Measurements from ENCODE around the gene NR2F2.

The NR2F2 gene

DNA sequence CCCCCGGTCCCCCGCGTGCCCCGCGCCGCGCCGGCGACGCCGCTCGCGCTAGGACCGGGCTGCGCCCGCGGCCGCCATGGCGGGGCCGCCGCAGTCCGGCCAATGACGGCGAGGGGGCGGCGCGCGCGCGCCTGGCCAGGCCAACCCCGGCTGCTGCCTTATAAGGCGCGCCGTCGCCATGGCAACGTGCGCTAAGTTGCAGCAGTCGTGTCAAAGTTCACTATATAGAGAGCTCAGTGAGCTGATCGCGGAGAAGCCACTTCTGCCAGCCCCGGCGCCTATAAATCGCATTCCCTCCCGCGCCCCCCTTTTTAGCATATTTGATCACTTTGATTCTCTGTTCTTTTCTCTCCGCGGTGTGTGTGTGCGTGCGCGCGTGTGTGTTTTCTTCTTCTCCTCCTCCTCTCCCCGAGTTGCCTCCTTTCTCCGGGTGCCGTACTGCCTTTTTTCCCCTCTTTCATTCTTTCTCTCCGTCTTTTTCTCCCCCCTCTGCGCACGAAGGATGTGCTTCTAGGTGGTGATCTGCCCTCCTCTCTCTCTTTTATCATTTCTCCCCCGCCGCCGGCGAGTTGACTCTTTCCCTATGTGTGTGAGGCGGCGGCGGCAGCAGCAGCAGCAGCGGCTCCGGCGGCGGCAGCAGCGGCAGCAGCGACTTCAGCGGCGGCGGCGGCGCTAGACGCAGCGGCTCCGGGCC, at the start of gene NR2F2:
NR2F2 (plus strand) TSS at position 251 of the 694 bp plus-strand sequence. CDS start 1,406 bp downstream, outside the sequence.
- H3K27ac ChIP-seq = peak within 1 kb of the TSS; percentile 99
- TF ChIP-seq, protein P1, sequence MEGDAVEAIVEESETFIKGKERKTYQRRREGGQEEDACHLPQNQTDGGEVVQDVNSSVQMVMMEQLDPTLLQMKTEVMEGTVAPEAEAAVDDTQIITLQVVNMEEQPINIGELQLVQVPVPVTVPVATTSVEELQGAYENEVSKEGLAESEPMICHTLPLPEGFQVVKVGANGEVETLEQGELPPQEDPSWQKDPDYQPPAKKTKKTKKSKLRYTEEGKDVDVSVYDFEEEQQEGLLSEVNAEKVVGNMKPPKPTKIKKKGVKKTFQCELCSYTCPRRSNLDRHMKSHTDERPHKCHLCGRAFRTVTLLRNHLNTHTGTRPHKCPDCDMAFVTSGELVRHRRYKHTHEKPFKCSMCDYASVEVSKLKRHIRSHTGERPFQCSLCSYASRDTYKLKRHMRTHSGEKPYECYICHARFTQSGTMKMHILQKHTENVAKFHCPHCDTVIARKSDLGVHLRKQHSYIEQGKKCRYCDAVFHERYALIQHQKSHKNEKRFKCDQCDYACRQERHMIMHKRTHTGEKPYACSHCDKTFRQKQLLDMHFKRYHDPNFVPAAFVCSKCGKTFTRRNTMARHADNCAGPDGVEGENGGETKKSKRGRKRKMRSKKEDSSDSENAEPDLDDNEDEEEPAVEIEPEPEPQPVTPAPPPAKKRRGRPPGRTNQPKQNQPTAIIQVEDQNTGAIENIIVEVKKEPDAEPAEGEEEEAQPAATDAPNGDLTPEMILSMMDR (conservative IDR thresholded peaks at IDR 0.05) = no peak; the same call in 1 of the 2 replicates
- TF ChIP-seq ZFX (IDR thresholded peaks at IDR 0.05) = no peak

DNA sequence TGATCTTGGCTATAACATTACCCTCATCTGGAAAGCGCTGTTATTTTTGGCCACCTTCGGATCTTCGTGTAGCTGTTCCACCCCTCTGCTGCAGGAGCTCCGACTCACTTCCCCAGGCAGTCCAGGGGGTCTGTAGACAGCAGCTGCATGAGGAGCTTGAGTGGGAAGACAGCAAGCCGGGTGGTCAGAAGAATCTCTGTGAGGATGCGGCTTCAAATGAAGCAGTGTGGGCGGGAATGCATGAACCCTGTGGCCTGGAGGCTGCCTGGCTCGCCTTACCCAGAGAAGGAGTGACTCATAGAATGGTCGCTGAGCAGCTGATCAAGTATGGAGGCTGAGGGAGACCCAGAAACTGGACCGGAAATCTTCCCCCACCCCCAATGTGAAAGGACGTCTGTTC, 45.2 kb upstream of the NR2F2 start:
- TF ChIP-seq, protein P1 (conservative IDR thresholded peaks at IDR 0.05) = no peak
- no peak for TF ChIP-seq ZFX (IDR thresholded peaks at IDR 0.05)
- H3K27ac ChIP-seq = no peak overlapping the region

DNA sequence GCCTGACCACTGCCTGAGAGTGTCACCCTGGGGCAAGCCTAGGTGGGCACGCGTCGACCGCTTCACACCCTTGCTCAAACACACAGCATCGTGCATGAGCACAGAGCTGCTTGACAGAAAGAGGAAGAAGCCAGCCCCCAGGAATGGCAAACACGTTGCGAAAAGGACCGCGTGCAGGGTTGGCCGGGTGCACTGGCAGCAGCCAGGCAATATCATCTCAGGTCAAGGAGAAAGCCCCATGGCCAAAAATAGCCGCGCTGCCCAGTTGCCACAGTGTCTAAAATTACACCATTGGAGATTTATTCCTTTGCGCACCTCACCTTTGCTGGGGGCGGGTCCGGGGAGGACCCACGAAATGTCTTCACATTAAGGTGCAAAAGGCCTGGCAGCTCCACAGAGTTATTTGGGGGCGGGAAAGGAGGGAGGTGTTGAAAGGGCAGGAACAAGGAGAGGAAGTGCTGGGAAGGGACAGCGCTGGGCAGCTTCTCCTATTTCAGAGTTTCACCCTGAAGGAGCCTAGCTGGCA, 44.7 kb upstream of the NR2F2 start:
- H3K27ac ChIP-seq = no peak overlapping the region
- no peak for TF ChIP-seq ZFX (IDR thresholded peaks at IDR 0.05)
- TF ChIP-seq, protein P1 (conservative IDR thresholded peaks at IDR 0.05) = no peak

DNA sequence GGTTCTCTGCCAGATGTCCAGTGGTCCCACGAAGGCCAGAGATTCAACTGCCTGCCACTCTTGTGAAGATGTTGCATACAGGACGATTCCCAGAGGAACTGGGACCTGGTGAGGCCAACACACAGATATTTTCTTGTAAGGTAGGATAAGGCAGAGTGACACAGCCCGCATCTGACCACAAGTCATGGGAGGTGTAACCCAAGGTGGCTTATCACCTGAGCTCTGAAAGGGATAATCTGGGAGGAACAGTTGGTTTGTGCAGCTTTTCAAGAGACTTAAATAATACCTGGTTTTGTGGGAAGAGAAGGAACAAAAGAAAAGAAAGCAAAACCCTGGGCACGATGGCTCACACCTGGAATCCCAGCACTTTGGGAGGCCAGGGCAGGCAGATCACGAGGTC, 39.8 kb upstream of the NR2F2 start:
- no peak overlapping the region for H3K27ac ChIP-seq
- TF ChIP-seq, protein P1 (conservative IDR thresholded peaks at IDR 0.05) = no peak
- no peak for TF ChIP-seq ZFX (IDR thresholded peaks at IDR 0.05)

DNA sequence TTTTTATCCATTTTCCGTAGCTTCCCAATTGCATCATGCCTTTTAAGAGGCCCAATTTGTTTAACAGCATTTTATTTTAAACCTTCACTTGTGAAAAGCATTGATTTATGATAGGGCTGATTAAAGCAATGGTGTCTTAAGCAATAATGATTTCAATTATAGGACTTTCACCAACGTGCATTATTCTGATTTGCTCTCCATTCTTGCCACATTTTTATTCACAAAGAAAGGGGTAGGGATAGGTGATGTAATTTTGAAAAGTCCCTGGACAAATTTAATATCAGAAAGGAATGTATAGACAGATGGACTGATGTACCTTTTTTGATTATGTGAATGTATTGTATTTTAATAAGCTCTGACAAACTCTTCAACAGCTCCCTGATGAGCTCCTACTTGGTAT, 37.9 kb upstream of the NR2F2 start:
- H3K27ac ChIP-seq = no peak overlapping the region
- TF ChIP-seq, protein P1 (conservative IDR thresholded peaks at IDR 0.05) = no peak
- no peak for TF ChIP-seq ZFX (IDR thresholded peaks at IDR 0.05)

DNA sequence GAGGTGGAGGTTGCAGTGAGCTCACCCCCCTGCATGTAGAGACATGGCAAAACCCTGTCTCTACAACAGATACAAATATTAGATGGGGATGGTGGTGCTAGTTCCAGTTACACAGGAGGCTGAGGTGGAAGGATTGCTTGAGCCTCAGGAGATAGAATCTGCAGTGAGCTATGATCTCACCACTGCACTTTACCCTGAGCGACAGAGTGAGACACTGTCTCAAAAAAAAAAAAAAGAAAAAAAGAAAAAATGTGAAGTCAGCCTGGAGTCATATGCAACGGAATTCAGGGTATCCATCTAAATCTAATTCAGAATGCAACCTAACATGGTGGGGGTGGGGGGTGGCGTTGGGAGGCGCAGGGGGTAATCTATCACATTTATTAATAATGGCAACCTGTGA, 37.1 kb upstream of the NR2F2 start:
- no peak overlapping the region for H3K27ac ChIP-seq
- no peak for TF ChIP-seq ZFX (IDR thresholded peaks at IDR 0.05)
- TF ChIP-seq, protein P1 (conservative IDR thresholded peaks at IDR 0.05) = no peak

DNA sequence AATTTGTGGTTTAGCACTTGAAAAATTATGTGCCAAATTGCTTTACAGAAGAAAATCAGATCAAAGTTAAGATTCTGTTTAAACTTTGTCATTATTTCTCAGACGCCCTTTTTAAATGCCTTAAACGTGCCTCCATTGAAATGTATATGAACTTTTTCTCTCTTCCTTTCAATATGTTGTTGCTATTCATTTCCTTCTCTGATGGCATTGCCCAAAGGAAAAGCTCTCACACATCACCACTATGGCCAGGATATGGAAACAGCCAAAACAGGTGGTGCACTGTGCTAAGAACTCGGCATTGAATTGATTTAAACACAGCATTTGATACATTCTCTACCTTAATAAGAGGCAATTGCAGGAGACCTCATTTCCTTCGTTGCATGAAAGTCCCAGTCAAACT, 35.7 kb upstream of the NR2F2 start:
- no peak overlapping the region for H3K27ac ChIP-seq
- TF ChIP-seq, protein P1 (conservative IDR thresholded peaks at IDR 0.05) = no peak
- TF ChIP-seq ZFX (IDR thresholded peaks at IDR 0.05) = no peak
